ENCODE results near the gene FRZB.
"Not testable (repeated sequence)": the region's sequence is repeated elsewhere in the genome, so short reads cannot be mapped to it uniquely, and the experiment has no call there.

FRZB gene

DNA sequence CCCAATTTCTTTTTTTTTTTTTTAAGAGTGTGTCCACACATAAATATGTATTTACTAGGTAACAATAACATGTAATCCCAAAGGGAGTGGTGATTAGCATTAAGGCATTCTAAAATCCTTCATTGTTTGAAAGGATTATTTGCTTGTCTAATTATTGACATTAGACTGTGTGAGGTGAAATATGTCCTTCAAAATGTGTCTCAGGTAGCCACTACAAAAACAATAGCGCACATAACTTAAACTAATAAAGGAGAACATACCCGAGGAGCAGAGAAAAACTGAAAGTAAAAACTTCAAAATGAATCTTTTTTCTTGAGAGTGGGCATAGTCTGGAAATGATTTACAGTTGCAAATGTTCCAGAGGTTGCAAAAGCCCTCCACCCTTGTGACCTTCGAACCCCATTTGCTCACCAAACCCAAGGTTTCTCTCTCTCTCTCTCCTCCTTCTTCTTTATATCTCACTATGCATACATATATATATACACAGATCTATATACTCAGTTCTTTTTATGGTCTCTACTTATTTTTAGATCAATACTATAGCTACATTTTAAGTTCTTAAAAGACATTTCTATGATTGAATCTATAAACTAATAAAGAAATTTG lies 24.4 kb upstream of the FRZB start:
- in situ Hi-C loops (cut with MboI; ENCODE audit: low sequenced_read_pairs): no loop called here

DNA sequence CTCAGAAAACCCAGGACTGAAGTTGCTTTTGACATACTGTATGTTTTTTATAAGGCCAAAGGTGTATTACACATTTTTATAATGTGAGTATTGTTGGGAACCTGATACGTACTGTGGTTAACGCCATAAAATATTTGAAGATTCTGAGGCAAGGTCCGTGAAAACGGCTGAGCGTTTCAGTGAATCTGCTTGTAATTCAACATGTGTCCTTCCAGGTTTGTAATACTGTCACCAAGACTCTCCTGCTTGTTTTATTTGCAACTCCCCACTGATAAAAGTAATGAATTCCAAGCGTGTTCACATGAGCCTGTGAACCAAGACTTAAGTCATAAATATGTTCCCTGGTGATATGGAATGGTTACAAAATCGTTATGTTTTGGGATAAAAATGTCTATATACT lies 23.9 kb upstream of the FRZB start:
- in situ Hi-C loops (cut with MboI; ENCODE audit: low sequenced_read_pairs): no loop called here

DNA sequence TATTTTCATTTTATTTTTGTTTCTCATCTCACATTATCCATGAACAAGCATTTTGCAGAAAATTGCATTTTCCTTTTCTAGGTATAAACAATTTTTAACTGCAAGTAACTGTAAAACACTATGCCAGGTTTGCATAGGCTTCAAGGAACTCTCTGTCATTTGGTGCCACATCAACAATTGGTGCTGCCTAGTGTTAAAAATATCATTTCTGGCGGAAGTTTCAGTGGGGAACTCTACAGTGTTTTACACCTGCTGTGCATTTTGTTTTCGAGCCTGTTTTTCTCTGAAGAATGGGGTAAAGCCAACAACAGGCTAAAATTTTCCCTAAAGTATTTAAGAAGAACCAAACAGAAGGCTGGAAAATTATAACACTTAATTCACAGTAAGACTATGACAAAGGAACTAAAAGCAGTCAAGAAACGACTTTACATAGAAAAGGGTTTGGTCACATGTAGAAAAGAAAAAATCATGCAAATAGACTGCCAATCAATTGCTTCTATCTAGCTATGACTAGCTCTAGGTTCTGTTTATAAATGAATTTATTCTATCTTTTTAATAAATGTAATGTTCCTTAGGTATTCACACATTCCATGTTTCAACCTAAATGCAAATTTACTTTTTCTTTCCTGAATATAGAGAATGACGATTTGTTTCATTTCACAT lies 21.4 kb upstream of the FRZB start:
- in situ Hi-C loops (cut with MboI; ENCODE audit: low sequenced_read_pairs): no loop called here

DNA sequence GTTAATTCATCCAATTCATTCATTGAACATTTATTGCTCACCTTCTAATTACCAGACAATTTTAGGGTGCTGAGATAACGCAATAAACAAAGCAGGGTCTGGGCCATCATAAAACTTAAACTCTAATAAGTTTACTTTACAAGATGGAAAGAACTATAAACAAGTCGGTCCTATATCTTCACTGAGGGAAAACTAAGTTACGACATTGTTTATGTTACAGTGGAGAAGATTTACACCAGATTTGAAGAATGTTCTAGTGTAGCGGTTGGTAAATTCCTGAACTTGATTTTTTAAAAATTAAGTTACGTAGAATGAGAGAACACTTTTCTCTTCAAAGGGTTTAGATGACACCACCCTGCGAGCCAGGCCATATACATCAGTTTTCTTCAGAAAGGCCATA lies 20.7 kb upstream of the FRZB start:
- in situ Hi-C loops (cut with MboI; ENCODE audit: low sequenced_read_pairs): no loop called here

DNA sequence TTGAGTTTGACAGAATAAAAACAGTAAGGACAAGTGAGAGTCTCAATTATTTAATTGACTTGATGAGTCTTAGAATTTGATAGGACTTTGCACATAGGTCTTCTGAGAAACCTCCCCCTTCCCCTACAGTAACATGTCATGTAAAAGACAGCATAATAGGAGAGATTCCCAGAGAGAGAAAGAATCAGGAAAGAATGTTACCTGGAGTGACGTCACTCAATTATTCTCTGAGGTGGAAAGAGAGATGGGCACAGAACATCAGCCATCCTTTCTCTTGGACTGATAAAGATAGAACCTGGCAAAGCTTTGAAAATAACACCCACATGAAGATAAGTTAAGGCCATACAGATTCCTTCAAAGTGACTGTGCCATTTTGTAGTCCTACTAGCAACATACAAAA lies 19.3 kb upstream of the FRZB start:
- in situ Hi-C loops (cut with MboI; ENCODE audit: low sequenced_read_pairs): no loop called here

DNA sequence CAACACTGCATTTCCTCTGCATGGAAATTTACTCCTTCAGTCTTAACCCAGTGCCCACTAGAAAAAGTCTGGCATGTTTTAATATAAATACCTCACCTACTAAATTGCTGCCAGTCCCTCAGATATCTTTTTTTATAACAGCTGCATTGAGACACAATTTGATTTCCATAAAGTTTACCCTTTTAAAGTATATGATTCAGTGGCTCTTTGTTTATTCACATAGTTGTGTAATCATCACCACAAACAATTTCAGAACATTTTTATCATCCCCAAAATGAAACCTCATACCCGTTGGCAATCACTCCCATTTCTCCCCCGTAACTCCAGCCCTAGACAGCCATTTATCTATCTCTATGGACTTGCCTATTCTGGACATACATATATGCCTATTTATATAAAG lies 17.0 kb upstream of the FRZB start:
- in situ Hi-C loops (cut with MboI; ENCODE audit: low sequenced_read_pairs): no loop called here

DNA sequence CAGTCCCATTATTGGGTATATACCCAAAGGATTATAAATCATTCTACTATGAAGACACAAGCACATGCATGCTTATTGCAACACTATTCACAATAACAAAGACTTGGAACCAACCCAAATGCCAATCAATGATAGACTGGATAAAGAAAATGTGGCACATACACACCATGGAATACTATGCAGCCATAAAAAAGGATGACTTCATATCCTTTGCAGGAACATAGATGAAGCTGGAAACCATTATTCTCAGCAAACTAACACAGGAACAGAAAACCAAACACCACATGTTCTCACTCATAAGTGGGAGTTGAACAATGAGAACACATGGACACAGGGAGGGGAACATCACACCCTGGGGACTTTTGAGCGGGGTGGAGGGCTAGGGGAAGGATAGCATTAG lies 13.7 kb upstream of the FRZB start:
- in situ Hi-C loops (cut with MboI; ENCODE audit: low sequenced_read_pairs): not testable (repeated sequence)

DNA sequence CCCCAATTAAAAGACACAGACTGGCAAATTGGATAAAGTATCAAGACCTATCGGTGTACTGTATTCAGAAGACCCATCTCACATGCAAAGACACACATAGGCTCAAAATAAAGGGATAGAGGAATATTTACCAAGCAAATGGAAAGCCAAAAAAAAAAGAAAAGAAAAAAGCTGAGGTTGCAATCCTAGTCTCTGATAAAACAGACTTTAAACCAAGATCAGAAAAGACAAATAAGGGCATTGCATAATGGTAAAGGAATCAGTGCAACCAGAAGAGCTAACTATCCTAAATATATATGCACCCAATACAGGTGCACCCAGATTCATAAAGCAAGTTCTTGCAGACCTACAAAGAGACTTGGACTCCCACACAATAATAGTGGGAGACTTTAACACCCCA lies 10.2 kb upstream of the FRZB start:
- in situ Hi-C loops (cut with MboI; ENCODE audit: low sequenced_read_pairs): not testable (repeated sequence)

DNA sequence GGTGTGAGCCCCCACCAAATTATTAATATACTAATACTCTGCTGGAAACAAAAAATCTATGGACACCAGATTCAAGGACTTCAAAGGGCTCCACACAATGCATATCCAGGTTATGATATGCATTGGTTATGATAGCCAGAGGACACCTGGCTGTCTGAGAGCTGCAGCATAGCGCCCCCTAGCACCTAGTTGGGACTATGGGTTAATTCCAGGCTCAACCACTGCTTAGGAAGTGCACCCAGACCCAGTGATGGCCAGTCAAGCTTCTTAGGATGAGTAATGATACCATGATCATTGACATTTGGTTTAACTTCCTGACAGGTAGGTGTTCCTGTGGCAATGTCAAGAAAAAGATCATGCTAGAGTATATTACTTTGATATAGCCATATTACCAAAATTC lies 3.8 kb upstream of the FRZB start:
- in situ Hi-C loops (cut with MboI; ENCODE audit: low sequenced_read_pairs): no loop called here

DNA sequence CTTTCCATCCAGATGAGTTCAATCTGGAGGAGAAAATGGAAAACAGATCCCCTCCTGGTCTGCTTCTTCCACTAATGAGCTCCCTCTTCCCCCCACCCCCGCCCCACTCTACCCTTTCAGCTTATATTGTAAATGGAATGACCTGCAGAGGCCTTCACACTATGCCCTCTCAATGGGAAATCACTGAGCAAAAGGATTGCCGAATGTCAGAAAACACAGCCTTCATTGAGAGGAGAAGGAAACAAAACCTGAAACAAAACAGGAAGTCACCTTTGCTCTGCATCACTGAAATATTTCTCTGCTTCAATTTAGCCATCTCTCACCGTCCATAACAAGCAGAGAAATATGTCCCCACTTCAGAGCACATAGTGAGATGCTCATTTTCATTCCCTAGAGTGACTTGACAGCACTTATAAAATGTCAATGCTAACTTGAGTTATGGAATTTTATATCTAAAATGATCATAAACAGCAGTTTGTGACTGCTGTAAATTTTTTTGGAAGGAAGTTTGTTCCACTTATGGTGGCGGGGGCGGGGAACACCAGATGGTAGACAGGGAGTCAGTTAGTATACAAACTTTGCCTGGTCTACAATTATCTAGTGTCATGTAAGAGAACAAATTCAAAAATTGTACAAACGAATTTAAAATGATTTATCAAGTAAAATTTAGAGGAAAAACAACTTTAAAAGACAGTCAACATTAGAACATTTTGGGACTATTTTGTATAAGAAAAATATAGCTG lies 1.8 kb upstream of the FRZB start:
- in situ Hi-C loops (cut with MboI; ENCODE audit: low sequenced_read_pairs): no loop called here

DNA sequence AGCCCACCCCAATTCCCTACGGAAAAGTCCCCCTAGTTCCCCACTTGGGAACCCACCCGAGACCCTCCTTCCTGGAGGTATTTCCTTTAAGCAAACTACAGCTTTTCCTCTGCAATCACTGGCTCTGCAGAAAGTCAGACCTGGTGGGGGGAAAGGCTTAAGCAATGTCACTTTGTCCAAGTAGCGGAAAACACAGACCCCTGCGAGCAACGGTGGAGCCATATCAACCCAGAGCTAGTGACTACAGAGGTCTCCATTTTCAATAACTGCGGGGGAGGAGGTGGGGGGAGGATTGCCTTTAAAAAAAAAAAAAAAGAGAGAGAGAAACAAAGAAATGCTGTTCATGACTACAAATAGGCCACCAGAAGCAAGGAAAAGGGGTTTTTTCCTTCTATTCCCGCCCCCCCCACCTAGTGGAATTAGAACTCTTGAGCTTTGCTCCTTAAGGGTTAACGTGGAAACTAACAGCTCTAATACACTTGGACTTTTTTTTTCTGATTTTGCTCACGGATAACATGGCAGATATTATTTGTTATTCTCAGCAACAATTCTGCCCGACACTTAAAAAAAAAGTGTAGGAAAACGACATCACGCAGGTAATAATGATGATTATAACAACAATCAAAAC lies 1.1 kb upstream of the FRZB start:
- in situ Hi-C loops (cut with MboI; ENCODE audit: low sequenced_read_pairs): no loop called here

DNA sequence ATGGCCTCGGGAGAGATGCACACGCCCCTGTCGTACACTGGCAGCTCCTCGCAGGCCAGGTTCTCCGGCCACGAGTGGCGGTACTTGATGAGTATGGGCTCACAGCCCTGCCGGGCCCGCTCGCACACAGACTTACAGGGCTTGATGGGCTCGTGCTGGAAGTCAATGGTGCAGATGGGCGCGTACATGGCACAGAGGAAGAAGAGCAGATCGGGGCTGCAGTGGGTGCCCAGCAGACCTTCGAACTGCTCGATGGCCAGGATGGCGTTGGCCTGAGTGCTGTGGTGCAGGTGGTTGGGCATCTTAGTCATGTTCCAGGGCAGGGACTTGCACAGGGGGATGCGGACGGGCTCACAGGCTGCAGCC lies 359 bp downstream of the FRZB start:
- in situ Hi-C loops (cut with MboI; ENCODE audit: low sequenced_read_pairs): no loop called here

DNA sequence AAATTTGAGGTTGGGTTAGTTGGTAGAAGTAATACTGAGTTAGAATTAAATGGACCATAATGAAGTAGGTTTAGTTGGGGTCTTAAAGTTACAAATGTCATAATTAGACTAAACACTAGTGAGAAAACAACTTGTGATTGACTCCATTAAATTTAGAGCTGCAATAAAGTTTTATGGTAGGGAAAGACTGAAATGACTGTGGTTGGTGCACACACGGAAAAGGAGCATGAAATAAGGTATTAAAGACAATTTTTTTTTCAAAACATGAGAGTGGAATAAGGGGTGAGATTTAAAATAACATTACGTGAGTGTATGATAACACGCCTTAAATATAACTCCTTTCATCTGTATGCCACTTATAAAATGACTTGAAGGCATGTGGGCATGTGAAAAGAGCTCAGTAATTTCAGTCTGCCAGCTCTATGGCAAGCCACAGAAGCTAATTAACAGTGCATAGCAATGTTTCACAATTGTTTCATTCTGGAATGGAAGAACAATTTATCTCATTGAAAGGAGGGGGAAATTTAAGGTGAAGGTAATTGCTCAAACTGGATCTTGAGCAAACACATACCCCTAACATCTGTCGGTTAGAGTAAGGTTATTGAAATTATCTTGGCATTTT lies 1.4 kb downstream of the FRZB start:
- in situ Hi-C loops (cut with MboI; ENCODE audit: low sequenced_read_pairs): no loop called here

DNA sequence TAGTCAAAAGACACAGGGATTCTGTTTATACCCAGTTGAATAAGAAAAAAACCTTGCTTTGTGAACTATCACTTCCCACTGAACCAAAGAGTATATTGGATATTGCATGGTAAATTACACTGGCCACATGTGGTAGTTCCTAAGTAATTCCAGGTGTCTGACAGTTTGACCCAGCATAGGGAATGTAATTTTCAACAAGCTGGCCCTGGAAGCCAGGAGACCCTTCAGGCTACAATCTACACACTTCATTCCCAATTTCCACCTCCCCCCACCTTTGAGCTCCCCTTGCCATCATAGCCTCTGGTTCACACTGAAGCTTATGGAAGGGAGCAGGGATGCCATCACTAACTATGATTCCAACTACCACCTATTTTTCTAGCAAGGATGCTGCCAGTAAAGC lies 2.8 kb downstream of the FRZB start:
- in situ Hi-C loops (cut with MboI; ENCODE audit: low sequenced_read_pairs): no loop called here

DNA sequence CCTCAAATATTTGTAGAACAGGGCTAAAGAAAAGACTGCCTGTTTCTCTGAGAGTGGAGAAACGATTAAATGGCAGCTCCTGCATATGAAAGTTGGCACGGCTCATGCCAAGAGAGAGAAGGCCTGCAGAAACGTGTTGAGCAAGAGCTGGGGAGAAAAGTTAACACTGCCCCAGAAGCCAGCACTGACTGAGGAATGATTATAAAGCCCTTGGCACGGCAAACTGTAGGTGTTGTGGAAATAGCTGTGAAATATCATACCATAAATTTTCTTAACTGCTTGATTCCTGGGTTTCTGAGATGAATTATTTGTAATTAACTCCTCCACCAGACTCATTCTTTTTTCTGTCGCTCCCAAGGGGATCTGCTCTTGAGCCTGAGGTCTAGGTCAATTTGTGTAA lies 4.3 kb downstream of the FRZB start:
- in situ Hi-C loops (cut with MboI; ENCODE audit: low sequenced_read_pairs): no loop called here

DNA sequence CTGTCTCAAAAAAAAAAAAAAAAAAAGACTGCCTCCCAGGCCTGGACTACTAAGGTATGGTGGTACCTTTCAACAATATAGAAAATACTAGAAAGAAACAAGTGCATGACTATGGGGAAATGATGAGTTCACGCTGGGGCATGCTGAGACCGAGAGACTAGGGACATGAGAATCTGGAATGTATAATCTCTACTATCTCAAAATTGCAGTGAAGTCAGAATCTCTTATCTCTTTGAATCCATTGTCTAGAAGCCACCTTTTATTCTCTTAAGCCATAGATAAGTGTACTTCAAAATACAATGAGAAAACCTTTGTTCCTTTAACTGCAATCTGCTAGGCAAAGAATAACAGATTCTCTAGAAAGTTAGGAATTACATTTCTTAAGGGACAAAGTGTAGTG lies 5.6 kb downstream of the FRZB start:
- in situ Hi-C loops (cut with MboI; ENCODE audit: low sequenced_read_pairs): no loop called here

DNA sequence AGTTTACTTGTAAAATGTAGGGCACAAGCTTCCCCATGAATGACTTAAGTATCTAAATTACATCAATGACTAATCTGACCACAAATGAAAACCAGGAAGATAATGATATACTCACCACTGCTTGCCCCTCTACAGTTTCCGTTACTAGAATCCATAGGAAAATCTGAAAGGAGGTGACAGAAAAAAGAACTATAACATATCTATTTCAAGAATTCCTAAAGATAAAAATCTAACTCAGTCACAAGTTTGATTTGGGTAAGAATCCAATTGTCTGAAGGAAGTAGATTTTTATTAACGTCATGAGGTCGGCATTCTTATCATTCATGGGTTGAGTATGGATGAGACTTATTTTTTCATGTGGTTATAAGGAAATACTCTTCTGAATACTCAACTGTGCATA lies 7.8 kb downstream of the FRZB start:
- in situ Hi-C loops (cut with MboI; ENCODE audit: low sequenced_read_pairs): no loop called here

DNA sequence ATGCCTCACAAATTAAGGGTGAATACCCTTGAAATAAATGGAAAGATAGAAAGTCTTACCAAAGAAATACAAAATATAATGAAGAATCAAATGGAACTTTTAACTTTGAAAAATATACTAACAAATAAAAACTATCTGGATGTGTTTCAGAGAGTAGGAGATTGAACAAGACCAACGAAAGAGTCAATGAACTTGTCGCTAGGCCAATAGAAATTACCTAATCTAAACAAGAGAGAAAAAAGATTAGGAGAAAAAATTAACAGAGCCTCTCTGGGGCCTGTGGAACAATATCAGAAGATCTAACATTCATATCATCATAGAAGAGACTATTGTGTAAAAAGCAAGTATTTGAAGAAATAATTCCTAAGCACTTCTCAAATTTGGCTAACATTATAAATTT lies 11.1 kb downstream of the FRZB start:
- in situ Hi-C loops (cut with MboI; ENCODE audit: low sequenced_read_pairs): no loop called here

DNA sequence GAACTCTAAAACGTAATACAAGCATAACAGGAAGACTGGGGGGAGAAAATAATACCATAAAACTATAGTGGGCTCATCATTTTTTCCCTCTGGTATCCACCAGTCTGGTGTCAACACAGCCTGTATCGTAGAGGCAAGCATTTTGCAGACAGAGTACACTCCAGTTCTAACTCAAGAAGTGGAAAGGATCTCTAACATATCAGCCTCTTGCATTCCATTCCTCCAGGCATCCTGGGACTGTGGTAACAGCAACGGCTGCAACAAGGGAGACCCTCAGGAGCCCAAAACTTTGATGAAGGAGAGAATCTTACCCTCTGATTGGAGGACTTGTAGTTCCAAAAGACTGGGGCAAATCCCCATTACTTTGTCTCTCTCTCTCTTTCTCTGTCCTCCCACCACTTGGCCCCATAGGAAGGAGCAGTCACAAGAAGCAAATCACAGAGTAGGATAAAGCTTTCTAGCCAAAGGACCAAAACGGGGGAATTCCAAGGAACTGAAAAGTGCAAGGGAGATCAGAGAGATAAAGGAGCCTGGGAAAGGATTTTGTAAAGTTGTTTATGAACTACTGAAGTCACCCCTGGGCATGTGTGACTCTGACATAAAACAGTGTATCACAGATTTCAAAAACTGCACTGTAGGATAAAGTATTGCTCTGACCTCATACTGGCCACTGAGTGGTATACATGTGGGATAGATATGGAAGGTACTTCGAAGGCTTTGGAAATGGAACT lies 11.9 kb downstream of the FRZB start:
- in situ Hi-C loops (cut with MboI; ENCODE audit: low sequenced_read_pairs): no loop called here

DNA sequence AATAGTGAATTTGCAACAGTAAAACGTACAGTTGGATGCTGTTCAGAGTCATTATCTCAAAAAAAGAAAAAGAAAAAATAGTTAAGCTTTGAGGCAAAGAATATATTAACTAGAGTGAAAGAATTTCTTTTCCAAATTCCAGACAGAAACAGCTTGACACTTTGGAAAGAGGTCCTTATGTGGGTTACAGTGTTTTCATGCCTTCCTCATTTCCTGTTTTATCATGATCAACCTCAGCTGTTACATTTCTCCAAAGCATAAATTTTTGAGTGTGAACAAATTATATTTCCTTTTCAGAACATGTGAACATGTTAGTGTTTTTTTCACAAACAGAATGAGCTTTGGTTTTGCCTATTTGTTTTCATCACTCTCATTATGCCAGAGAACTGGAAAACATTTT lies 13.6 kb downstream of the FRZB start:
- in situ Hi-C loops (cut with MboI; ENCODE audit: low sequenced_read_pairs): no loop called here

DNA sequence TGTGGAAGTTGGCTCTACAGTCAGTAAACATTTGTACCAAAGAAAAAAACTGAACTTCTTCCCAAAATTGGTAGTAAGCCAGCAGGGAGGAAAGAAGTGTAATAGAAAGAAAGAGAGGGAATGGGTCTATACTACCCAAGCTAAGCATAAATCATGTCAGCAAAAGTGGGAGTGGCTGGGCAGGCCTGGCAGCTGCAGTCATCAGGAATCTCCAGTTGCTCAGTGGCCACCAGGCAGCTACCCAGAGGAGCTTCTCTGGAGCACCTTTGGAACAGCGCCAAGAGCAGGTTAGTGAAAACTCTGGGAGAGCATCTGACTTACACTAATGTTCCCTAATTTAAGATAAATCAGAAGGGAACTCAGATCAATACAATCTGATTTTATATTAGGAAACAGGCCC lies 14.3 kb downstream of the FRZB start:
- in situ Hi-C loops (cut with MboI; ENCODE audit: low sequenced_read_pairs): no loop called here

Measured in HL-60/S4 treated with phorbol 12-myristate 13-acetate at 8.2 ng/mL for 4 days and 3 days (cell line).